Bronchial epithelial cell (primary cell): ENCODE results near the gene GPR15LG. TPM values are rescaled to one million over a fixed set of nuclear protein-coding genes. Genes with fewer than 3 reads are reported as not detected.
"Not testable (repeated sequence)": the region's sequence is repeated elsewhere in the genome, so short reads cannot be mapped to it uniquely, and the experiment has no call there.

Experiments
- DNase-seq: peaks from one replicate; pipeline ENCODE4 v3.0.0-alpha.2; 2010; ENCODE audit warnings: low read depth
- FAIRE-seq: peaks from 2 replicates; lab custom pipeline; 2011; peaks lifted over from hg19 to GRCh38; lab: Jason Lieb, UNC
- H3K27me3 ChIP-seq: 2 replicates; pipeline ENCODE4 v1.5.1; 2011; ENCODE audit warnings: low read length; ENCODE audit not compliant: control insufficient read depth, insufficient read depth
- H3K36me3 ChIP-seq: 2 replicates; pipeline ENCODE4 v1.5.1; 2011; ENCODE audit warnings: low read length; ENCODE audit not compliant: control insufficient read depth, insufficient read depth
- H3K4me3 ChIP-seq: 2 replicates; pipeline ENCODE4 v1.5.1; 2011; ENCODE audit warnings: mild to moderate bottlenecking, low read depth, low read length, control low read depth
- CTCF ChIP-seq: IDR thresholded peaks from 2 replicates; pipeline ENCODE4 v1.5.1; 2011; ENCODE audit warnings: mild to moderate bottlenecking, moderate library complexity, low read length, control low read depth, inconsistent platforms; ENCODE audit not compliant: insufficient read depth, severe bottlenecking
- total RNA-seq: library from RNA; depleted of rRNA; stranded (reverse); fragments of >200 nt; gene quantifications from 2 replicates; pipeline ENCODE4 v1.2.1, GENCODE V29; 2014

Gene GPR15LG
- total RNA-seq, 1 donor from 2014 or later = 0.53 TPM

DNA sequence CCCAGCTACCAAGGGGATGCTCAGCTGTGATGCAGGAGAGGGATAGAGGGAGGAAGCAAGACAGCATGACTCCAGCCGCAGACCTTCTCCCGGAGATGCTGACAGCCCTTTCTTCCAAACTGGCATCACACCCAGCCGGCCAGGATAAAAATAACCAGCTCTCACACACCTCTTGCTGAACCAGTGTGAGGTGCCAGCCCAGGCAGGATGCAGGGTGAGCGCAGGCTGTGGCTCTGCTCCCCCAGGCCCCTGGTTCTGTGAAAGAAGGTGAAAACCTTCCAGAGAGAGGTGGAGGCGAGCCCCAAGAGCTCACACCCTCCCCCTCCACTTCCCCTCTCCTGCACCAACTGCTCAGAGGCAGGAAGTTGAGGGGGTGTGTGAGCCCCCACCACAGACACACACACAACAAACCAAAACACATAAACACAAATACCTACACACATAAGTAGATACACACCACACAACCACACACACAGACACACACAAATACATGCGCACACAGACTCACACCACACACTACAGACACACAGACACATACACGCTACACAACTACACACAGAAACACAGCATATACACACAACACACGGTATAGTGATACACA is 4.0 kb downstream of the GPR15LG start:
- DNase-seq (peak; percentile 50), FAIRE-seq (no peak)
- Histone ChIP-seq H3K36me3 (no peaks in the 10 kb centered on the region), H3K27me3 (no peaks in the 10 kb centered on the region), H3K4me3 (no peak overlapping the region)
- TF ChIP-seq CTCF = no peak

- no peak for TF ChIP-seq CTCF
- peak; percentile 99 for FAIRE-seq
Observed at GRCh38 chr10:84178160-84178609, 4.6 kb downstream of the GPR15LG start.

DNA sequence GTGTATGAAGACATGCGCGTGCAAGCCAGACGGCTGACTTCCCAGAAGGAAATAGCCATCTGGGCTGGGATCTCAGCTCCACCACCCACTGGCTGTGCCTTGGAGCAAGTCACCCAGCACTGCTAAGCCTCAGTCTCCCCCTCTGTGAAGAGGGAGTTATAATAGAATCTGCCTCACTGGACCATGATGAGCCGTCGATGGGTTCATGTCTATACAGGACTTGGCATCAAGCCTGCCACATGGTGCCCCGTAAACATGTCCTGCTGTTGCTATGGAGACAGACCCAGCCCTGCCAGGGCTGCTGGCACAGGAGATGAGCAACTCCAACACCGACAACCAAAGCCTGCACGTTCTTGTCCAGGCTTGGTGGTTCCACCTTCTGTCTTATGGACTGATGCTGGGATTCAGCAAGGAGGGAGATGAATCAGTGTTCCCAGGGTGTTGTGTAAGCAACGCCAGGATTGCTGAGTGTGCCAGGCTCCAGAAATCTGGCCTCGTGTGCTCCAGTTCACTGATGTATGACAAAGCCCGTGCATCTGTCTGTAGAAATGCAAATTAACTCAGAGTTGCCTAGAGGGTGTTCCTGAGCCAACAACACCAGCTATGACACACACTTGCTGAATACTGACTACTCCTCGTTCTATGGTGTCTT is 5.6 kb downstream of the GPR15LG start:
- no peaks in the 10 kb centered on the region for H3K36me3 ChIP-seq
- no peak overlapping the region for H3K4me3 ChIP-seq
- H3K27me3 ChIP-seq = no peaks in the 10 kb centered on the region
- FAIRE-seq (peak; percentile 99), DNase-seq (peak; percentile 100)
- no peak for TF ChIP-seq CTCF

More at GRCh38 chr10:84178160-84178609, 4.6 kb downstream of the GPR15LG start:
- no peak overlapping the region for H3K4me3 ChIP-seq
- no peak for DNase-seq
- no peaks in the 10 kb centered on the region for H3K36me3 ChIP-seq
- no peaks in the 10 kb centered on the region for H3K27me3 ChIP-seq

DNA sequence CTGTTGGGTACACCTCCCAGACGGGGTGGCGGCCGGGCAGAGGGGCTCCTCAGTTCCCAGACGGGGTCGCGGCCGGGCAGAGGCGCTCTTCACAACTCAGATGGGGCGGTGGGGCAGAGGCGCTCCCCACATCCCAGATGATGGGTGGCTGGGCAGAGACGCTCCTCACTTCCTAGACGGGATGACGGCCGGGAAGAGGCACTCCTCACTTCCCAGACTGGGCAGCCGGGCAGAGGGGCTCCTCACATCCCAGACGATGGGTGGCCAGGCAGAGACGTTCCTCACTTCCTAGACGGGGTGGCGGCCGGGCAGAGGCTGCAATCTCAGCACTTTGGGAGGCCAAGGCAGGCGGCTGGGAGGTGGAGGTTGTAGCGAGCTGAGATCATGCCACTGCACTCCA is 6.8 kb downstream of the GPR15LG start:
- H3K36me3 ChIP-seq, DNase-seq, FAIRE-seq, H3K4me3 ChIP-seq, H3K27me3 ChIP-seq: not testable (repeated sequence)

GRCh38 chr10:84181631-84182030 is 8.0 kb downstream of the GPR15LG start:
- no peak for TF ChIP-seq CTCF
- no peak for DNase-seq
- Histone ChIP-seq H3K36me3 (no peaks in the 10 kb centered on the region), H3K4me3 (no peak overlapping the region), H3K27me3 (no peaks in the 10 kb centered on the region)
- no peak for FAIRE-seq

- DNase-seq (peak; percentile 21), FAIRE-seq (peak; percentile 58)
- TF ChIP-seq CTCF = no peak
- no peak overlapping the region for H3K4me3 ChIP-seq
- no peaks in the 10 kb centered on the region for H3K27me3 ChIP-seq
- H3K36me3 ChIP-seq = no peaks in the 10 kb centered on the region
Observed at GRCh38 chr10:84184517-84184916, 10.9 kb downstream of the GPR15LG start.
